IMR-90 (cell line): ENCODE data around the gene NR5A2. TPM values are rescaled to one million over a fixed set of nuclear protein-coding genes. Genes with fewer than 3 reads are reported as not detected.
A peak's percentile ranks its signal among the peaks of the same experiment; 100 is the strongest.

Experiments
- ATAC-seq: fragments of 200-7000 bp; cut with Tn5 transposase; 2 replicates; pipeline ENCODE4 v1.9.1; 2020; ENCODE audit warnings: low read depth, mild to moderate bottlenecking, moderate library complexity
- BruUV-seq: library from RNA; stranded (reverse); fragments of 400-500 nt; replicated peaks from 2 replicates; lab custom pipeline; 2021; lab: Mats Ljungman, UMichigan
- CTCF ChIA-PET: fragments of 300-600 bp; formaldehyde crosslinking; extraction: SDS; loops from one replicate; lab custom pipeline; 2021; ENCODE audit warnings: antibody characterized with exemption; lab: Yijun Ruan, JAX
- POLR2A ChIA-PET: fragments of 300-600 bp; sonication (Branson Sonifier 250); formaldehyde crosslinking; loops from one replicate; lab custom pipeline; 2022; ENCODE audit warnings: antibody characterized with exemption; ENCODE audit not compliant: unreplicated experiment; lab: Charles Lee
- DNase-seq: peaks from one replicate; pipeline ENCODE4 v3.0.0; 2013
- H2AFZ ChIP-seq: replicated peaks from 2 replicates; pipeline ENCODE3; 2013; ENCODE audit warnings: low read length, mild to moderate bottlenecking; ENCODE audit not compliant: poor library complexity
- H2AK5ac ChIP-seq: 2 replicates; pipeline ENCODE4 v1.6.1; 2013; ENCODE audit warnings: low read depth, low read length, inconsistent platforms
- H2AK9ac ChIP-seq: replicated peaks from 2 replicates; pipeline ENCODE3; 2013; ENCODE audit warnings: mild to moderate bottlenecking, low read depth, low read length, moderate library complexity; ENCODE audit not compliant: poor library complexity
- H2BK120ac ChIP-seq: 2 replicates; pipeline ENCODE4 v1.6.1; 2013; ENCODE audit warnings: low read depth, low read length, inconsistent platforms
- H2BK15ac ChIP-seq: 3 replicates; pipeline ENCODE4 v1.6.1; 2013; ENCODE audit warnings: low read depth, low read length, inconsistent platforms
- H2BK20ac ChIP-seq: 2 replicates; pipeline ENCODE4 v1.6.1; 2013; ENCODE audit warnings: low read depth, mild to moderate bottlenecking, inconsistent platforms, low read length, moderate library complexity
- H2BK5ac ChIP-seq: 2 replicates; pipeline ENCODE4 v1.6.1; 2013; ENCODE audit warnings: mild to moderate bottlenecking, low read depth, low read length, inconsistent platforms; ENCODE audit not compliant: poor library complexity, severe bottlenecking
- H3K14ac ChIP-seq: replicated peaks from 2 replicates; pipeline ENCODE4 v1.6.1; 2013; ENCODE audit warnings: low read depth, low read length, inconsistent platforms
- H3K18ac ChIP-seq: 2 replicates; pipeline ENCODE4 v1.6.1; 2013; ENCODE audit warnings: low read depth, low read length, control low read depth
- H3K23ac ChIP-seq: 2 replicates; pipeline ENCODE4 v1.6.1; 2013; ENCODE audit warnings: low read depth, low read length, inconsistent platforms
- H3K27ac ChIP-seq: 2 replicates; pipeline ENCODE4 v1.5.1; 2013; ENCODE audit warnings: mild to moderate bottlenecking, control low read depth, low read length; ENCODE audit not compliant: insufficient read depth
- H3K27me3 ChIP-seq: 2 replicates; pipeline ENCODE4 v1.6.1; 2013; ENCODE audit warnings: low read length; ENCODE audit not compliant: control insufficient read depth, insufficient read depth
- H3K36me3 ChIP-seq: 2 replicates; pipeline ENCODE4 v1.6.1; 2013; ENCODE audit warnings: low read length, mixed read lengths; ENCODE audit not compliant: control insufficient read depth, insufficient read depth
- H3K4ac ChIP-seq: 2 replicates; pipeline ENCODE4 v1.6.1; 2013; ENCODE audit warnings: low read depth, low read length, inconsistent platforms
- H3K4me1 ChIP-seq: 2 replicates; pipeline ENCODE4 v1.6.1; 2013; ENCODE audit warnings: low read length, mixed read lengths; ENCODE audit not compliant: control insufficient read depth, insufficient read depth
- H3K4me2 ChIP-seq: 2 replicates; pipeline ENCODE4 v1.6.1; 2013; ENCODE audit warnings: low read depth, mild to moderate bottlenecking, control low read depth, low read length, moderate library complexity
- H3K4me3 ChIP-seq: 2 replicates; pipeline ENCODE4 v1.5.1; 2013; ENCODE audit warnings: low read depth, mild to moderate bottlenecking, control low read depth, low read length, moderate library complexity; ENCODE audit not compliant: insufficient read depth
- H3K56ac ChIP-seq: 2 replicates; pipeline ENCODE4 v1.6.1; 2013; ENCODE audit warnings: low read length, inconsistent platforms; ENCODE audit not compliant: insufficient read depth; ENCODE audit errors: extremely low read depth
- H3K79me1 ChIP-seq, 2 experiments: 2 replicates each; pipeline ENCODE4 v1.6.1; 2013; ENCODE audit warnings: low read length in 2 of 2, inconsistent platforms in 1 of 2, low read depth in 1 of 2
- H3K9ac ChIP-seq: 2 replicates; pipeline ENCODE4 v1.6.1; 2013; ENCODE audit warnings: low read depth, low read length, control low read depth
- H3K9me1 ChIP-seq: 2 replicates; pipeline ENCODE4 v1.6.1; 2013; ENCODE audit warnings: low read length, inconsistent platforms; ENCODE audit not compliant: insufficient read depth
- H3K9me3 ChIP-seq: 2 replicates; pipeline ENCODE4 v1.6.1; 2013; ENCODE audit warnings: low read length; ENCODE audit not compliant: control insufficient read depth, insufficient read depth
- H4K20me1 ChIP-seq: 2 replicates; pipeline ENCODE4 v1.6.1; 2013; ENCODE audit warnings: low read length, inconsistent platforms; ENCODE audit not compliant: insufficient read depth
- H4K5ac ChIP-seq: 2 replicates; pipeline ENCODE4 v1.6.1; 2013; ENCODE audit warnings: mild to moderate bottlenecking, low read depth, low read length, control low read depth
- H4K8ac ChIP-seq, 2 experiments: 2 replicates each; pipeline ENCODE4 v1.6.1; 2013; ENCODE audit warnings: low read depth in 2 of 2, low read length in 2 of 2, control low read depth in 1 of 2, inconsistent platforms in 1 of 2
- H4K91ac ChIP-seq: 2 replicates; pipeline ENCODE4 v1.6.1; 2013; ENCODE audit warnings: low read depth, low read length, inconsistent platforms; ENCODE audit not compliant: insufficient read depth
- CEBPB ChIP-seq: IDR thresholded peaks from 2 replicates; pipeline ENCODE4 v1.6.1; 2012; ENCODE audit warnings: low read depth, low read length, improper control_type of control experiment
- ELK1 ChIP-seq: fragments of 150-350 bp; IDR thresholded peaks from 2 replicates; pipeline ENCODE4 v1.6.1; 2016; ENCODE audit warnings: low read depth, mild to moderate bottlenecking, low read length, moderate library complexity, borderline replicate concordance
- MAZ ChIP-seq: IDR thresholded peaks from 2 replicates; pipeline ENCODE4 v1.6.1; 2012; ENCODE audit warnings: low read depth, mild to moderate bottlenecking, low read length, improper control_type of control experiment, moderate library complexity, borderline replicate concordance
- NFE2L2 ChIP-seq: fragments of 150-350 bp; IDR thresholded peaks from 2 replicates; pipeline ENCODE4 v1.6.1; 2016; ENCODE audit warnings: low read depth, mild to moderate bottlenecking, low read length
- WGBS, 2 experiments: methylation state at CpG; one replicate each; pipeline versions ENCODE4 v1.1.5 to v1.1.7; 2013; ENCODE audit warnings: missing lambda C conversion rate in 2 of 2; ENCODE audit not compliant: insufficient read length in 1 of 2; ENCODE audit errors: extremely low coverage in 2 of 2; 5-methylcytosine and 5-hydroxymethylcytosine counted together
- dilution Hi-C: fragments of 300-500 bp; cut with HindIII; formaldehyde crosslinking; loops from one replicate; pipeline ENCODE4 v1.14.3; 2018; ENCODE audit warnings: low sequenced_read_pairs; ENCODE audit not compliant: unreplicated experiment
- in situ Hi-C: fragments of 300-500 bp; cut with MboI; formaldehyde crosslinking; loops from 3 replicates; pipeline ENCODE4 v1.14.3; 2019; ENCODE audit warnings: low sequenced_read_pairs, inconsistent platforms, mixed read lengths
- intact Hi-C: fragments of 100-400 bp; cut with micrococcal nuclease; formaldehyde crosslinking; loops from 2 replicates; pipeline ENCODE4 v1.10.0; 2022
- polyA plus RNA-seq, 3 experiments: library from polyadenylated mRNA; depleted of rRNA; stranded (reverse); fragments of >200 nt; gene quantifications; 2 replicates each; pipeline ENCODE4 v1.2.3, GENCODE V29; 2012; ENCODE audit warnings: low replicate concordance in 1 of 3
- total RNA-seq: library from RNA; depleted of rRNA; stranded (reverse); fragments of >200 nt; gene quantifications from 2 replicates; pipeline ENCODE4 v1.2.3, GENCODE V29; 2012

Gene NR5A2
- total and polyA plus RNA-seq, 2 of the 4 experiments (the other 2 are of a cell fraction) = 0.03 to 0.18 TPM

GRCh38 chr1:200037904-200038303 is 10.4 kb downstream of the NR5A2 start:
- no peaks in the 10 kb centered on the region for H3K9me1 ChIP-seq
- H3K9ac ChIP-seq = no peak overlapping the region
- H3K4ac ChIP-seq = no peak overlapping the region
- CTCF ChIA-PET = interaction anchor here (0.5 to 0.6 kb wide), 2 partner anchors 631 to 782 kb away, joined by 3 read pairs; no protein-coding TSS in a partner anchor
- no TSS peak for BruUV-seq
- peaks cover 12% of the 10 kb centered on the region for H3K9me3 ChIP-seq
- no peak overlapping the region for H4K5ac ChIP-seq
- dilution Hi-C loops = no loop called here
- H2BK15ac ChIP-seq = no peak overlapping the region
- in situ Hi-C loops = no loop called here
- peaks cover 94% of the 10 kb centered on the region for H3K27me3 ChIP-seq
- H2AFZ ChIP-seq = no peak overlapping the region
- no peak overlapping the region for H2BK20ac ChIP-seq
- no peak for ATAC-seq
- H2BK5ac ChIP-seq = no peak overlapping the region
- POLR2A ChIA-PET = interaction anchor here (0.6 kb wide), 1 partner anchor 66 kb away, joined by 7 read pairs; no protein-coding TSS in a partner anchor
- peaks cover 6% of the 10 kb centered on the region; the same call in 1 of the 2 replicates for H4K20me1 ChIP-seq
- no peak overlapping the region for H3K4me3 ChIP-seq
- no peak overlapping the region for H3K14ac ChIP-seq
- no peak overlapping the region for H2AK9ac ChIP-seq
- H3K4me2 ChIP-seq = no peak overlapping the region
- no peaks in the 10 kb centered on the region for H3K36me3 ChIP-seq
- H3K23ac ChIP-seq = no peak overlapping the region
- 72% methylated on average over 7 of the region's 8 CpGs; no CpG with 5 or more reads in 1 of the 2 experiments for WGBS, 2 experiments
- no peak overlapping the region for H2AK5ac ChIP-seq
- DNase-seq = no peak
- H2BK120ac ChIP-seq = no peak overlapping the region
- H3K56ac ChIP-seq = no peak overlapping the region
- 0 out of 2 replicates have a peak, but pooled peaks have one; percentile 23 for TF ChIP-seq CEBPB
- no peak for TF ChIP-seq ELK1
- TF ChIP-seq NFE2L2 = no peak
- no peak for TF ChIP-seq MAZ
- intact Hi-C loops = loop anchor here (5.0 kb wide), 1 partner anchor 356 kb away; no protein-coding TSS in a partner anchor
- no peak overlapping the region for H3K27ac ChIP-seq
- H3K4me1 ChIP-seq = peaks cover 6% of the 10 kb centered on the region
- H4K91ac ChIP-seq = no peak overlapping the region
- no peak overlapping the region for H4K8ac ChIP-seq
- no peaks in the 10 kb centered on the region for H3K79me1 ChIP-seq
- H3K18ac ChIP-seq = no peak overlapping the region
